Measurements from ENCODE around the gene ACCS.

Gene ACCS

GRCh38 chr11:44025727-44026126 is 40.3 kb upstream of the ACCS start:
- no peak for DNase-seq (ENCODE audit: low read depth)
- no peak overlapping the region for H3K4me3 ChIP-seq (ENCODE audit: low read length)
- no peak for TF ChIP-seq CTCF (conservative IDR thresholded peaks at IDR 0.05; ENCODE audit: low read length)

- no peak for DNase-seq (ENCODE audit: low read depth)
- no peak for TF ChIP-seq CTCF (conservative IDR thresholded peaks at IDR 0.05; ENCODE audit: low read length)
- no peak overlapping the region for H3K4me3 ChIP-seq (ENCODE audit: low read length)
These were observed 37.7 kb upstream of the ACCS start for GRCh38 chr11:44028401-44028800.

GRCh38 chr11:44028816-44029506 is 37.1 kb upstream of the ACCS start:
- no peak for DNase-seq (ENCODE audit: low read depth)
- no peak overlapping the region for H3K4me3 ChIP-seq (ENCODE audit: low read length)
- TF ChIP-seq CTCF (conservative IDR thresholded peaks at IDR 0.05; ENCODE audit: low read length), result no peak

- TF ChIP-seq CTCF (conservative IDR thresholded peaks at IDR 0.05; ENCODE audit: low read length), result no peak
- no peak for DNase-seq (ENCODE audit: low read depth)
- no peak overlapping the region for H3K4me3 ChIP-seq (ENCODE audit: low read length)
These were observed 36.6 kb upstream of the ACCS start for GRCh38 chr11:44029507-44029845.

GRCh38 chr11:44029977-44030911 is 35.8 kb upstream of the ACCS start:
- TF ChIP-seq CTCF (conservative IDR thresholded peaks at IDR 0.05; ENCODE audit: low read length), result no peak
- H3K4me3 ChIP-seq (ENCODE audit: low read length), result 0 out of 2 replicates have a peak overlapping the region, but pooled peaks have one; percentile 9
- DNase-seq (ENCODE audit: low read depth), result peak; percentile 74

GRCh38 chr11:44030996-44031395 is 35.1 kb upstream of the ACCS start:
- H3K4me3 ChIP-seq (ENCODE audit: low read length), result no peak overlapping the region
- DNase-seq (ENCODE audit: low read depth), result no peak
- TF ChIP-seq CTCF (conservative IDR thresholded peaks at IDR 0.05; ENCODE audit: low read length), result no peak

- no peak overlapping the region for H3K4me3 ChIP-seq (ENCODE audit: low read length)
- TF ChIP-seq CTCF (conservative IDR thresholded peaks at IDR 0.05; ENCODE audit: low read length), result no peak
- no peak for DNase-seq (ENCODE audit: low read depth)
These were observed 34.5 kb upstream of the ACCS start for GRCh38 chr11:44031549-44031948.
